MM.1S (cell line): ENCODE results near the gene ZG16B.

Experiments
- DNase-seq: peaks from one replicate; pipeline ENCODE4 v3.0.0-alpha.2; 2015
- H2AFZ ChIP-seq: fragments of 300-600 bp; sonication (generic); 2 replicates; pipeline ENCODE4 v1.6.0; 2016; ENCODE audit warnings: antibody characterized with exemption, low read length
- H3F3A ChIP-seq: fragments of 300-600 bp; sonication (generic); 2 replicates; pipeline ENCODE4 v1.6.1; 2016; ENCODE audit warnings: mild to moderate bottlenecking, antibody characterized with exemption, low read length, moderate library complexity, mixed read lengths; ENCODE audit not compliant: insufficient read depth
- H3K27ac ChIP-seq: fragments of 300-600 bp; sonication (generic); 2 replicates; pipeline ENCODE4 v1.5.1; 2016; ENCODE audit warnings: mild to moderate bottlenecking, low read length
- H3K27me3 ChIP-seq: fragments of 300-600 bp; sonication (generic); replicated peaks from 2 replicates; pipeline ENCODE4 v1.6.0; 2016; ENCODE audit warnings: low read length; ENCODE audit not compliant: insufficient read depth
- H3K36me3 ChIP-seq: fragments of 300-600 bp; sonication (generic); replicated peaks from 2 replicates; pipeline ENCODE4 v1.6.1; 2016; ENCODE audit warnings: mild to moderate bottlenecking, low read length, mixed read lengths; ENCODE audit not compliant: insufficient read depth
- H3K4me1 ChIP-seq: fragments of 300-600 bp; sonication (generic); 2 replicates; pipeline ENCODE4 v1.6.1; 2016; ENCODE audit warnings: low read length, mixed read lengths
- H3K4me2 ChIP-seq: fragments of 300-600 bp; sonication (generic); 2 replicates; pipeline ENCODE4 v1.6.0; 2016; ENCODE audit warnings: low read depth, low read length
- H3K4me3 ChIP-seq: fragments of 300-600 bp; sonication (generic); 2 replicates; pipeline ENCODE4 v1.5.1; 2016; ENCODE audit warnings: low read length, mixed read lengths
- H3K79me2 ChIP-seq: fragments of 300-600 bp; sonication (generic); 2 replicates; pipeline ENCODE4 v1.6.1; 2016; ENCODE audit warnings: mixed run types, low read length, mixed read lengths
- H3K9ac ChIP-seq: fragments of 300-600 bp; sonication (generic); 2 replicates; pipeline ENCODE4 v1.6.1; 2016; ENCODE audit warnings: low read length, mixed read lengths
- H3K9me2 ChIP-seq: fragments of 300-600 bp; sonication (generic); replicated peaks from 2 replicates; pipeline ENCODE4 v1.6.1; 2016; ENCODE audit warnings: mild to moderate bottlenecking, low read length, mixed read lengths; ENCODE audit not compliant: insufficient read depth
- H3K9me3 ChIP-seq: fragments of 300-600 bp; sonication (generic); replicated peaks from 2 replicates; pipeline ENCODE4 v1.6.1; 2016; ENCODE audit warnings: mild to moderate bottlenecking, low read length, mixed read lengths; ENCODE audit not compliant: insufficient read depth
- H4K20me1 ChIP-seq: fragments of 300-600 bp; sonication (generic); 2 replicates; pipeline ENCODE4 v1.6.1; 2016; ENCODE audit warnings: mild to moderate bottlenecking, low read length, moderate library complexity, mixed read lengths; ENCODE audit not compliant: insufficient read depth
- EZH2 ChIP-seq: fragments of 300-600 bp; sonication (generic); optimal IDR thresholded peaks from 2 replicates; pipeline ENCODE3; 2017; ENCODE audit warnings: low read depth, mild to moderate bottlenecking, antibody characterized with exemption, low read length, mixed read lengths
- EZH2phosphoT487 ChIP-seq: fragments of 300-600 bp; sonication (generic); IDR thresholded peaks from 2 replicates; pipeline ENCODE4 v1.6.1; 2018; ENCODE audit warnings: antibody characterized with exemption, low read length
- TF ChIP-seq, protein P1 (sequence below): fragments of 300-600 bp; sonication (generic); IDR thresholded peaks from 2 replicates; pipeline ENCODE4 v1.5.1; 2016; ENCODE audit warnings: antibody characterized with exemption, low read length, mixed read lengths

The ZG16B gene

DNA sequence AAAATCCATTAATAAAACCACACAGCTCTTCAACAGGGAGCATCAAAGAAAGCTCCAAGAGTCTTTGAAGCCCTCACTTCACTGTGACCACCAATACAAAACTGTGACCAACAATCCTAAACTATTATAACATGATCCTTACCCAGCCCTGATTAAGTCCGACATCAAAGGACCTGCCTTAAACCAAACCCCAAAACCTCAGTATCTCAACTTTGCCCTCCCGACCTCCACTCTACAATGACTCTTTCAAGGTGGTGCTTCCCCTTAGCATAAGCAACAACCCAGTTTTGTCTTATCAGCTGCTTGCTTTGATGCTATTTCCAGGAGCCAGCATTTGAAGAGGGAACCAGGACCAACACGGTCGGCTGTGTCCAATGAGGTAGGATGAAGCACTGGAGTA is 36.3 kb downstream of the ZG16B start:
- Histone ChIP-seq H3K79me2 (no peaks in the 10 kb centered on the region), H4K20me1 (no peaks in the 10 kb centered on the region)
- no peak for TF ChIP-seq EZH2
- TF ChIP-seq, protein P1, sequence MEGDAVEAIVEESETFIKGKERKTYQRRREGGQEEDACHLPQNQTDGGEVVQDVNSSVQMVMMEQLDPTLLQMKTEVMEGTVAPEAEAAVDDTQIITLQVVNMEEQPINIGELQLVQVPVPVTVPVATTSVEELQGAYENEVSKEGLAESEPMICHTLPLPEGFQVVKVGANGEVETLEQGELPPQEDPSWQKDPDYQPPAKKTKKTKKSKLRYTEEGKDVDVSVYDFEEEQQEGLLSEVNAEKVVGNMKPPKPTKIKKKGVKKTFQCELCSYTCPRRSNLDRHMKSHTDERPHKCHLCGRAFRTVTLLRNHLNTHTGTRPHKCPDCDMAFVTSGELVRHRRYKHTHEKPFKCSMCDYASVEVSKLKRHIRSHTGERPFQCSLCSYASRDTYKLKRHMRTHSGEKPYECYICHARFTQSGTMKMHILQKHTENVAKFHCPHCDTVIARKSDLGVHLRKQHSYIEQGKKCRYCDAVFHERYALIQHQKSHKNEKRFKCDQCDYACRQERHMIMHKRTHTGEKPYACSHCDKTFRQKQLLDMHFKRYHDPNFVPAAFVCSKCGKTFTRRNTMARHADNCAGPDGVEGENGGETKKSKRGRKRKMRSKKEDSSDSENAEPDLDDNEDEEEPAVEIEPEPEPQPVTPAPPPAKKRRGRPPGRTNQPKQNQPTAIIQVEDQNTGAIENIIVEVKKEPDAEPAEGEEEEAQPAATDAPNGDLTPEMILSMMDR = no peak
- TF ChIP-seq EZH2phosphoT487 = no peak

DNA sequence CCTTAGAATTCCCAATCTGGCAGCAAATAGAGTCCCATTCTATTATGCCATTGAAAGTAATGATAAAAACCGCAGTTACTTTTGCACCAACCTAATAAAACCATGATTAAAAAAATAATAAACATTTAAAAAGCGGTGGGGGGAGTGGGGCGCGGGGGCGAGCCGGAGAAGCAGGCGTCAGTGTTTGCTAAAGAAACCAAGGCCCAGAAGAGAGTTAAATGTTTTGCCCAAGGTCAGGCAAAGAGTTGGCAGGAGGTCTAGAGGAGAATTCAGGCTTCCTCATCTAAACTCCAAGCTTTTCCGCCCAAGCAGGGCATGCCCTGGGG is 37.5 kb downstream of the ZG16B start:
- Histone ChIP-seq H3K27me3 (peaks cover 58% of the 10 kb centered on the region), H3K36me3 (no peaks in the 10 kb centered on the region)

More for the DNA sequence above, 36.3 kb downstream of the ZG16B start:
- Histone ChIP-seq H3K4me3 (no peak overlapping the region), H3F3A (0 out of 2 replicates have a peak, but pooled peaks cover 2% of the 10 kb centered on the region), H3K27me3 (peaks cover 59% of the 10 kb centered on the region), H3K9me3 (no peaks in the 10 kb centered on the region), H3K9me2 (no peaks in the 10 kb centered on the region), H3K9ac (no peak overlapping the region), H3K27ac (no peak overlapping the region), H3K36me3 (no peaks in the 10 kb centered on the region), H3K4me2 (no peak overlapping the region), H2AFZ (no peak overlapping the region), H3K4me1 (no peaks in the 10 kb centered on the region)
- no peak for DNase-seq

DNA sequence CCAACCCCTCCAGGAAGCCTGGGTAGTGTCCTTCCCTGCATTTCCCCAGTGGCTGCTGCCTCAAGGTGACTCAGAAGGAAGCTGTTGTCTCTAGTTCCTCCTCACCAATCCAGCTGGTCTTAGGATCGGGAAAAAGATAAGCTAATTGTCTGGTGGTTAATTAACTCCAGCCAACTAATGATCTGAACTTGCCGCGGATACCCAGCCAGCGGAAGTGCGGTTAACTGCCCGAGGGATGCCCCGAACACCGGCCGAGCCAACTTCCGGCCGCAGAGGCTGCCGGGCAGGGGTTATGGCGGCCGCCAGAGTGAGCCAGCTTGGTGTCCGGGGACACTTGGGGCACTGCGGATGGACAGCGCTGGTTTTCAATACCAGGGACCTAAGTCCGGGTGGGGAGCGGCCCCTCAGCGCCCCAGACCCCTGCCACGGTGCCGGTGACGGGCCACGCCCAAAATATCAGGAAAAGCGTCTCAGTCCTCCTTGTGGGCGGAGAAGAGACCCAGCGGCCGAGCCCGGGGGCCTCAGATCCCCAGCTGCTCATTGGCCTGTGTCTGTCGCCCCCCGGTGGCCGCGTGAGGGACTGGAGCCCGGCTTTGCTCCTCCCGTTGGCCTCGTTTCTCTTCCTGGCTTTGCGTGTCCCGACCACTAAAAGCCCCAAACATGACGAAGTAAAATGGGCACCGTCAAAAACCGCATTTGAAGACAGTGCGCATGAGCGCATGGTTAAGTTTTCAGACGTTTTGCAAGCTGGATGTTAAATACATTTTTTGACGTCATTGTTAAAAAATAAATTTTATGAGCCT is 38.1 kb downstream of the ZG16B start:
- Histone ChIP-seq H3K27me3 (peaks cover 58% of the 10 kb centered on the region), H3K4me2 (peak overlapping the region; percentile 97), H3K9me2 (no peaks in the 10 kb centered on the region), H3K4me1 (no peaks in the 10 kb centered on the region), H3K27ac (peak overlapping the region; percentile 56; the same call in 1 of the 2 replicates), H4K20me1 (no peaks in the 10 kb centered on the region), H2AFZ (peak overlapping the region; percentile 97), H3K9ac (peak overlapping the region; percentile 78), H3K36me3 (no peaks in the 10 kb centered on the region), H3F3A (0 out of 2 replicates have a peak, but pooled peaks cover 2% of the 10 kb centered on the region), H3K9me3 (no peaks in the 10 kb centered on the region), H3K79me2 (no peaks in the 10 kb centered on the region), H3K4me3 (peak overlapping the region; percentile 77)
- peak; percentile 90 for DNase-seq
- TF ChIP-seq EZH2phosphoT487 (no peak), EZH2 (no peak)
- TF ChIP-seq, protein P1 = peak; percentile 94

More for the DNA sequence above, 37.5 kb downstream of the ZG16B start:
- Histone ChIP-seq H3K9me3 (no peaks in the 10 kb centered on the region), H3F3A (0 out of 2 replicates have a peak, but pooled peaks cover 2% of the 10 kb centered on the region), H3K27ac (peak overlapping the region; percentile 56; the same call in 1 of the 2 replicates), H3K4me3 (peak overlapping the region; percentile 77), H3K4me2 (peak overlapping the region; percentile 97), H3K9ac (peak overlapping the region; percentile 78; the same call in 1 of the 2 replicates), H3K79me2 (no peaks in the 10 kb centered on the region), H4K20me1 (no peaks in the 10 kb centered on the region), H3K4me1 (no peaks in the 10 kb centered on the region), H2AFZ (peak overlapping the region; percentile 97), H3K9me2 (no peaks in the 10 kb centered on the region)
- TF ChIP-seq, protein P1 = no peak
- no peak for TF ChIP-seq EZH2
- no peak for TF ChIP-seq EZH2phosphoT487
- no peak for DNase-seq
